H1 (cell line): ENCODE measurements around the gene CTDNEP1. TPM values are rescaled to one million over a fixed set of nuclear protein-coding genes. Genes with fewer than 3 reads are reported as not detected.

Experiments used
- CTCF ChIA-PET: fragments of 300-600 bp; sonication (Branson Sonifier 250); formaldehyde crosslinking; loops from one replicate; lab custom pipeline; 2021; ENCODE audit not compliant: partially characterized antibody; lab: Charles Lee
- POLR2A ChIA-PET: fragments of 300-600 bp; sonication (Branson Sonifier 250); formaldehyde crosslinking; loops from one replicate; lab custom pipeline; 2021; ENCODE audit warnings: inconsistent platforms; ENCODE audit not compliant: partially characterized antibody; lab: Charles Lee
- DNase-seq, 2 experiments: peaks; one replicate each; pipeline versions ENCODE4 v3.0.0 to v3.0.0-alpha.2; 2010 to 2022; ENCODE audit warnings: low spot score in 2 of 2, low read depth in 1 of 2, mixed read lengths in 1 of 2
- FAIRE-seq: peaks from 2 replicates; lab custom pipeline; 2011; peaks lifted over from hg19 to GRCh38; lab: Jason Lieb, UNC
- H2AFZ ChIP-seq: 2 replicates; pipeline ENCODE4 v1.8.1; 2012; ENCODE audit warnings: low read length, inconsistent platforms
- H2AK5ac ChIP-seq: 2 replicates; pipeline ENCODE4 v1.6.1; 2013; ENCODE audit warnings: low read depth, low read length
- H2BK120ac ChIP-seq: replicated peaks from 2 replicates; pipeline ENCODE3; 2013; ENCODE audit warnings: low read depth, low read length, inconsistent platforms
- H2BK12ac ChIP-seq: 2 replicates; pipeline ENCODE4 v1.6.1; 2013; ENCODE audit warnings: low read depth, low read length
- H2BK15ac ChIP-seq: 2 replicates; pipeline ENCODE4 v1.6.1; 2013; ENCODE audit warnings: low read length
- H2BK20ac ChIP-seq: 2 replicates; pipeline ENCODE4 v1.6.1; 2013; ENCODE audit warnings: low read length
- H2BK5ac ChIP-seq: 2 replicates; pipeline ENCODE4 v1.6.1; 2013; ENCODE audit warnings: low read depth, low read length
- H3K14ac ChIP-seq: 2 replicates; pipeline ENCODE4 v1.6.1; 2013; ENCODE audit warnings: inconsistent platforms; ENCODE audit not compliant: insufficient read length
- H3K18ac ChIP-seq: 2 replicates; pipeline ENCODE4 v1.6.1; 2013; ENCODE audit warnings: low read length; ENCODE audit errors: extremely low read depth
- H3K23ac ChIP-seq: 2 replicates; pipeline ENCODE4 v1.6.1; 2013; ENCODE audit warnings: inconsistent platforms; ENCODE audit not compliant: insufficient read length
- H3K23me2 ChIP-seq: 2 replicates; pipeline ENCODE4 v1.6.1; 2013; ENCODE audit warnings: low read depth, low read length
- H3K27ac ChIP-seq: 2 replicates; pipeline ENCODE4 v1.6.1; 2011; ENCODE audit warnings: low read depth, low read length, inconsistent platforms
- H3K27me3 ChIP-seq, 4 experiments: replicated peaks in 1 of 4; 1 replicate in 1 of 4; 2 replicates in 3 of 4; pipeline versions ENCODE4 v1.6.1 to v1.8.1; 2011 to 2013; ENCODE audit warnings: low read length in 3 of 4, mild to moderate bottlenecking in 3 of 4, inconsistent platforms in 2 of 4, mixed read lengths in 2 of 4, moderate library complexity in 1 of 4; ENCODE audit not compliant: control insufficient read depth in 3 of 4, insufficient read depth in 3 of 4; ENCODE audit errors: extremely low read depth in 1 of 4
- H3K36me3 ChIP-seq, 4 experiments: 2 replicates each; pipeline versions ENCODE4 v1.6.1 to v1.8.1; 2011 to 2013; ENCODE audit warnings: mild to moderate bottlenecking in 4 of 4, low read length in 3 of 4, moderate library complexity in 2 of 4, control low read depth in 1 of 4, inconsistent platforms in 1 of 4; ENCODE audit not compliant: insufficient read depth in 4 of 4, control insufficient read depth in 2 of 4
- H3K4ac ChIP-seq: replicated peaks from 2 replicates; pipeline ENCODE3; 2013; ENCODE audit warnings: low read length, low read depth, mixed read lengths, inconsistent platforms; ENCODE audit not compliant: insufficient read length
- H3K4me1 ChIP-seq, 4 experiments: replicated peaks in 1 of 4; 1 replicate in 1 of 4; 2 replicates in 3 of 4; pipeline versions ENCODE4 v1.6.1 to v1.8.1; 2011 to 2013; ENCODE audit warnings: low read length in 3 of 4, inconsistent platforms in 2 of 4, mixed read lengths in 1 of 4; ENCODE audit not compliant: insufficient read depth in 4 of 4, control insufficient read depth in 3 of 4
- H3K4me2 ChIP-seq, 2 experiments: 2 replicates each; pipeline versions ENCODE4 v1.6.1 to v1.8.1; 2011 to 2013; ENCODE audit warnings: low read depth in 2 of 2, low read length in 2 of 2, control low read depth in 1 of 2, inconsistent platforms in 1 of 2, mild to moderate bottlenecking in 1 of 2; ENCODE audit not compliant: insufficient read depth in 1 of 2
- H3K4me3 ChIP-seq, 4 experiments: fragments of 200-600, 300-600 bp in 1 of 4; sonication (generic), shearing (Covaris generic), sonication (Bioruptor Twin) in 1 of 4; 2 replicates each; pipeline versions ENCODE4 v1.5.1 to v1.8.1; 2011 to 2016; ENCODE audit warnings: low read length in 4 of 4, low read depth in 3 of 4, control low read depth in 2 of 4, inconsistent platforms in 2 of 4, mild to moderate bottlenecking in 2 of 4, mixed read lengths in 1 of 4, moderate library complexity in 1 of 4; ENCODE audit not compliant: insufficient read depth in 2 of 4; ENCODE audit errors: extremely low read depth in 1 of 4
- H3K56ac ChIP-seq: replicated peaks from 2 replicates; pipeline ENCODE3; 2013; ENCODE audit warnings: low read depth, mild to moderate bottlenecking, mixed read lengths, low read length, inconsistent platforms; ENCODE audit not compliant: insufficient read length
- H3K79me1 ChIP-seq: 2 replicates; pipeline ENCODE4 v1.6.1; 2013; ENCODE audit warnings: low read depth, low read length, control low read depth
- H3K79me2 ChIP-seq, 2 experiments: 2 replicates each; pipeline versions ENCODE4 v1.6.1 to v1.8.1; 2012 to 2013; ENCODE audit warnings: low read length in 2 of 2, mild to moderate bottlenecking in 2 of 2, inconsistent platforms in 1 of 2; ENCODE audit not compliant: insufficient read depth in 2 of 2, control insufficient read depth in 1 of 2
- H3K9ac ChIP-seq, 4 experiments: replicated peaks in 1 of 4; 1 replicate in 1 of 4; 2 replicates in 3 of 4; pipeline versions ENCODE4 v1.6.1 to v1.8.1; 2011 to 2013; ENCODE audit warnings: low read depth in 3 of 4, low read length in 3 of 4, control low read depth in 2 of 4, mild to moderate bottlenecking in 2 of 4, moderate library complexity in 2 of 4, inconsistent platforms in 1 of 4; ENCODE audit errors: extremely low read depth in 1 of 4
- H3K9me3 ChIP-seq, 2 experiments: 2 replicates each; pipeline versions ENCODE4 v1.6.1 to v1.8.1; 2012 to 2013; ENCODE audit warnings: mild to moderate bottlenecking in 2 of 2, moderate library complexity in 2 of 2, control low read depth in 1 of 2, inconsistent platforms in 1 of 2, low read depth in 1 of 2, low read length in 1 of 2, mixed read lengths in 1 of 2; ENCODE audit not compliant: insufficient read depth in 2 of 2
- H4K20me1 ChIP-seq, 2 experiments: replicated peaks in 1 of 2; 2 replicates each; pipeline versions ENCODE3 to v1.8.1; 2011 to 2013; ENCODE audit warnings: inconsistent platforms in 2 of 2, low read length in 2 of 2, mild to moderate bottlenecking in 1 of 2; ENCODE audit not compliant: insufficient read depth in 2 of 2, control insufficient read depth in 1 of 2
- H4K5ac ChIP-seq: 2 replicates; pipeline ENCODE4 v1.6.1; 2013; ENCODE audit warnings: low read length, low read depth, mixed read lengths, inconsistent platforms; ENCODE audit not compliant: insufficient read length
- H4K8ac ChIP-seq: 2 replicates; pipeline ENCODE4 v1.8.0; 2013; ENCODE audit warnings: mild to moderate bottlenecking, moderate library complexity, low read length, inconsistent platforms; ENCODE audit not compliant: insufficient read depth; ENCODE audit errors: extremely low read depth
- H4K91ac ChIP-seq: replicated peaks from 2 replicates; pipeline ENCODE3; 2013; ENCODE audit warnings: low read length, mixed read lengths, inconsistent platforms; ENCODE audit not compliant: insufficient read length
- BCL11A ChIP-seq, 2 experiments: IDR thresholded peaks; one replicate each; pipeline ENCODE4 v1.6.1; 2011; ENCODE audit warnings: low read depth in 2 of 2, low read length in 2 of 2, mild to moderate bottlenecking in 2 of 2
- BRCA1 ChIP-seq: IDR thresholded peaks from 2 replicates; pipeline ENCODE4 v1.6.1; 2012; ENCODE audit warnings: low read depth, low read length, improper control_type of control experiment
- JUND ChIP-seq: IDR thresholded peaks from 2 replicates; pipeline ENCODE4 v1.6.1; 2011; ENCODE audit warnings: mild to moderate bottlenecking, improper control_type of control experiment, low read length
- NANOG ChIP-seq: IDR thresholded peaks from 2 replicates; pipeline ENCODE4 v1.6.1; 2011; ENCODE audit warnings: low read length, low read depth, mild to moderate bottlenecking, inconsistent platforms; ENCODE audit not compliant: insufficient read depth, poor library complexity, severe bottlenecking
- SAP30 ChIP-seq: fragments of 300-600 bp; sonication (generic); IDR thresholded peaks from 2 replicates; pipeline ENCODE4 v1.7.1; 2012; ENCODE audit warnings: low read length, moderate library complexity, mild to moderate bottlenecking, inconsistent platforms; ENCODE audit not compliant: insufficient read depth, insufficient replicate concordance
- SIX5 ChIP-seq: IDR thresholded peaks from 2 replicates; pipeline ENCODE4 v1.6.1; 2011; ENCODE audit warnings: mild to moderate bottlenecking, low read depth, low read length
- SRF ChIP-seq: IDR thresholded peaks from 2 replicates; pipeline ENCODE4 v1.6.1; 2011; ENCODE audit warnings: mild to moderate bottlenecking, low read depth, low read length, moderate library complexity
- TAF7 ChIP-seq: optimal IDR thresholded peaks from 2 replicates; pipeline ENCODE3; 2011; ENCODE audit warnings: low read depth, mild to moderate bottlenecking, inconsistent platforms, low read length, moderate library complexity, borderline replicate concordance
- TBP ChIP-seq: IDR thresholded peaks from 2 replicates; pipeline ENCODE4 v1.6.1; 2011; ENCODE audit warnings: low read depth, low read length, improper control_type of control experiment
- TCF12 ChIP-seq: IDR thresholded peaks from 2 replicates; pipeline ENCODE4 v1.6.1; 2011; ENCODE audit warnings: low read depth, mild to moderate bottlenecking, low read length
- YY1 ChIP-seq: IDR thresholded peaks from 2 replicates; pipeline ENCODE4 v1.6.1; 2011; ENCODE audit warnings: low read depth, mild to moderate bottlenecking, low read length
- WGBS, 2 experiments: shearing (Covaris generic) in 1 of 2; methylation state at CpG; one replicate each; pipeline versions ENCODE4 v1.1.6 to v1.1.7; 2013 to 2015; ENCODE audit warnings: low lambda C conversion rate in 2 of 2, mixed read lengths in 2 of 2, inconsistent platforms in 1 of 2, low coverage in 1 of 2, missing lambda C conversion rate in 1 of 2; ENCODE audit not compliant: insufficient replicate concordance in 2 of 2, insufficient coverage in 1 of 2, insufficient read length in 1 of 2; ENCODE audit errors: extremely low coverage in 1 of 2, missing lambda C conversion rate in 1 of 2; 5-methylcytosine and 5-hydroxymethylcytosine counted together
- polyA plus RNA-seq, 7 experiments: library from polyadenylated mRNA; depleted of rRNA in 3 of 7; stranded (reverse) in 5 of 7; unstranded in 2 of 7; fragments of >200 nt in 5 of 7; fragments of 200-250 nt in 2 of 7; gene quantifications; 1 replicate in 5 of 7; 2 replicates in 1 of 7; 4 replicates in 1 of 7; pipeline versions ENCODE4 v1.2.1 to v1.2.3, GENCODE V29; 2011 to 2013; ENCODE audit warnings: missing spikeins in 2 of 7, mixed read lengths in 2 of 7
- total RNA-seq: library from RNA; stranded (reverse); fragmentation: NEBNext Ultra II Directional; extraction: Animal tissue kit (Norgen Biotek cat#: 25700); gene quantifications from 2 replicates; pipeline ENCODE4 v1.2.1, GENCODE V29; 2021

Gene CTDNEP1
- total and polyA plus RNA-seq, 2 of the 8 experiments (the other 6 are each of a cell fraction or from before 2014, with no cell fraction given): 114 to 123 TPM

DNA sequence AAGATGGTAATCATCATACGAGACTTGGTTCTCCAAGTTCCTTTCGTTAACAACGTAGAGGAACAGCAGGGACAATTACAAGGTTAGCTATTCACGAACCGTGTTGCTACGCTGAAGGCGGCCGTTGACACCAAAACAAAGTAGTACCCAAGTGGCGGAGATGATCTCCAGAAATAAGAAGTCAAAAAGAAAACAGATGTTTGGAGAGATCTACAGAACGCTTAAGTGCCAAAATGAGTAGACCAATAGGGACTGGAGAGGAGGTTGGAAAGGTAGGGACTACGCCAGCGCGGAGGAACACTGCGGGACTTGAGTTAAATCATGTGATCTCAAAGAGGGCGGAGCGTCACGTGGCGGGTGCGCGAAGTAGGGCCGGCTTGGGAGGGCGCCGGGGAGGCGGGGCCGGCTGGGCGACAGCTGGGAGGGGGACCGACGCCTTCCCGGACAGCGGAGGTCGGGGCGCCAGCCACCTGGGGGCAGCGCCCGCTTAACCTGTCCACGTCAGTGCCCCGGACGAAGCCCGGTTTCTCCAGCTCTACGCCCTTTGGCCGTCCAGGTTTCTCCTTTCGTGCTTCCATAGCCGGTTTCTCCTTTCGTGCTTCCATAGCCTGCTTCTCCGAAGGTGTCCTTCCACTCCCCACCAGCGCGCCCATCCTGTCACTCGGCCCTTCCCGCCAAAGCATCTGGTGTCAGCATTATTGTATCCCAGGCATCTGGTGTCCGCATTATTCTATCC is 8.6 kb downstream of the CTDNEP1 start:
- peak overlapping the region; percentile 63 for H3K56ac ChIP-seq
- H4K5ac ChIP-seq: peak overlapping the region; percentile 84
- peak overlapping the region; percentile 34 for H2BK120ac ChIP-seq
- FAIRE-seq (peak; percentile 65), DNase-seq (peak in 1 of 2 experiments; percentile 96)
- H3K27me3 ChIP-seq: no peaks in the 10 kb centered on the region
- peaks cover 0 to 2% of the 10 kb centered on the region in 2 experiments for H4K20me1 ChIP-seq
- ChIA-PET POLR2A (interaction anchor here (0.9 to 19.7 kb wide), 18 partner anchors 6 to 346 kb away, joined by 3 to 386 read pairs (median 8); partner anchors contain the start of genes ACADVL, CD68, CLDN7 and CTDNEP1), CTCF (interaction anchor here (0.8 to 4.1 kb wide), 6 partner anchors 22 to 107 kb away, joined by 3 to 27 read pairs (median 6); partner anchors contain the start of genes ACADVL and SLC2A4)
- H3K4ac ChIP-seq: peak overlapping the region; percentile 45
- H3K9me3 ChIP-seq: no peaks in the 10 kb centered on the region
- peaks cover 9 to 39% (median 23%) of the 10 kb centered on the region in 4 experiments; a peak in 6 of 8 replicates for H3K36me3 ChIP-seq
- no peak overlapping the region for H4K91ac ChIP-seq
- peak overlapping the region; percentile 62; the same call in 1 of the 2 replicates for H2BK12ac ChIP-seq
- H2BK15ac ChIP-seq: no peak overlapping the region
- peaks cover 0 to 39% of the 10 kb centered on the region in 2 experiments; a peak in 2 of 4 replicates for H3K79me2 ChIP-seq
- WGBS, 2 experiments: 4% methylated on average over 47 of the region's 49 CpGs; no CpG with 5 or more reads in 1 of the 2 experiments
- peak overlapping the region; percentile 73 to 90 (median 84) for H3K4me3 ChIP-seq
- peak overlapping the region; percentile 45; the same call in 1 of the 2 replicates for H2AK5ac ChIP-seq
- H3K18ac ChIP-seq: peak overlapping the region; percentile 98
- no peak overlapping the region for H2BK20ac ChIP-seq
- peak overlapping the region; percentile 92 for H2AFZ ChIP-seq
- no peak overlapping the region for H3K23ac ChIP-seq
- peaks cover 4% of the 10 kb centered on the region; the same call in 1 of the 2 replicates for H3K79me1 ChIP-seq
- no peak overlapping the region for H3K14ac ChIP-seq
- peak overlapping the region; percentile 39; the same call in 1 of the 2 replicates for H4K8ac ChIP-seq
- H3K23me2 ChIP-seq: peaks cover 18% of the 10 kb centered on the region
- peak overlapping the region; percentile 11 to 98 (median 90) for H3K9ac ChIP-seq
- peak overlapping the region; percentile 94 for H3K27ac ChIP-seq
- peak overlapping the region; percentile 99 for H2BK5ac ChIP-seq
- peaks cover 5 to 13% (median 6%) of the 10 kb centered on the region in 4 experiments; a peak in 6 of 7 replicates for H3K4me1 ChIP-seq
- H3K4me2 ChIP-seq: peak overlapping the region; percentile 92 to 93
- peak; percentile 70; the same call in 1 of the 2 replicates for TF ChIP-seq TCF12
- no peak for TF ChIP-seq TAF7
- no peak for TF ChIP-seq SIX5
- no peak for TF ChIP-seq YY1
- TF ChIP-seq SRF: no peak
- TF ChIP-seq BCL11A (IDR thresholded peaks at IDR 0.05; ENCODE audit: low read depth in 2 of 2, low read length in 2 of 2): no peak
- no peak; the same call in 1 of the 2 replicates for TF ChIP-seq JUND
- peak; percentile 92 for TF ChIP-seq SAP30
- TF ChIP-seq NANOG: no peak
- no peak for TF ChIP-seq BRCA1
- TF ChIP-seq TBP: 0 out of 2 replicates have a peak, but pooled peaks have one; percentile 46
